Mesendoderm (in vitro differentiated cells): Measurements from ENCODE around the gene DDX23.
A peak's percentile ranks its signal among the peaks of the same experiment; 100 is the strongest.

ENCODE experiments used
- DNase-seq: peaks from one replicate; pipeline ENCODE4 v3.0.0; 2013
- H2AK5ac ChIP-seq: 2 replicates; pipeline ENCODE4 v1.6.1; 2013; ENCODE audit warnings: low read length, inconsistent platforms
- H2BK120ac ChIP-seq: 2 replicates; pipeline ENCODE4 v1.6.1; 2013; ENCODE audit warnings: low read depth, mild to moderate bottlenecking, low read length, moderate library complexity, mixed read lengths
- H2BK15ac ChIP-seq: replicated peaks from 2 replicates; pipeline ENCODE4 v1.6.1; 2013; ENCODE audit warnings: low read depth, mild to moderate bottlenecking, moderate library complexity
- H2BK5ac ChIP-seq: 2 replicates; pipeline ENCODE4 v1.6.1; 2013; ENCODE audit warnings: low read length, inconsistent platforms
- H3K18ac ChIP-seq: 2 replicates; pipeline ENCODE4 v1.6.1; 2013; ENCODE audit warnings: mild to moderate bottlenecking, low read length, mixed read lengths
- H3K23ac ChIP-seq: one replicate; pipeline ENCODE4 v1.6.1; 2013; ENCODE audit warnings: low read length
- H3K27ac ChIP-seq: 2 replicates; pipeline ENCODE4 v1.5.1; 2013; ENCODE audit warnings: low read depth, mild to moderate bottlenecking, inconsistent platforms, low read length, moderate library complexity
- H3K27me3 ChIP-seq: 2 replicates; pipeline ENCODE4 v1.6.1; 2013; ENCODE audit warnings: low read length, control low read depth, mild to moderate bottlenecking, inconsistent platforms; ENCODE audit not compliant: insufficient read depth, poor library complexity
- H3K36me3 ChIP-seq: 2 replicates; pipeline ENCODE4 v1.6.1; 2013; ENCODE audit warnings: low read length, inconsistent platforms; ENCODE audit not compliant: control insufficient read depth, insufficient read depth
- H3K4ac ChIP-seq: one replicate; pipeline ENCODE4 v1.6.1; 2013; ENCODE audit warnings: low read depth, mild to moderate bottlenecking, low read length, moderate library complexity
- H3K4me1 ChIP-seq: 2 replicates; pipeline ENCODE4 v1.6.1; 2013; ENCODE audit warnings: low read depth, low read length, inconsistent platforms; ENCODE audit not compliant: control insufficient read depth
- H3K4me2 ChIP-seq: 2 replicates; pipeline ENCODE4 v1.6.1; 2013; ENCODE audit warnings: low read length
- H3K4me3 ChIP-seq: 2 replicates; pipeline ENCODE4 v1.5.1; 2013; ENCODE audit warnings: mild to moderate bottlenecking, low read length
- H3K56ac ChIP-seq: one replicate; pipeline ENCODE4 v1.6.1; 2013; ENCODE audit warnings: low read length
- H3K79me1 ChIP-seq: 2 replicates; pipeline ENCODE4 v1.6.1; 2013; ENCODE audit warnings: low read length, inconsistent platforms
- H3K79me2 ChIP-seq: 2 replicates; pipeline ENCODE4 v1.6.1; 2013; ENCODE audit warnings: mild to moderate bottlenecking, low read length; ENCODE audit not compliant: control insufficient read depth, insufficient read depth
- H3K9ac ChIP-seq: 2 replicates; pipeline ENCODE4 v1.6.1; 2013; ENCODE audit warnings: low read length, inconsistent platforms
- H4K5ac ChIP-seq: one replicate; pipeline ENCODE4 v1.6.1; 2013; ENCODE audit warnings: low read length
- H4K8ac ChIP-seq: one replicate; pipeline ENCODE4 v1.6.1; 2013; ENCODE audit warnings: low read depth, mild to moderate bottlenecking, control low read depth, low read length, moderate library complexity
- WGBS: extraction: QIAGEN DNeasy Blood & Tissue Kit; methylation state at CpG from one replicate; pipeline ENCODE4 v1.1.7; 2013; ENCODE audit warnings: low lambda C conversion rate, missing lambda C conversion rate; ENCODE audit not compliant: insufficient coverage; ENCODE audit errors: extremely low coverage; 5-methylcytosine and 5-hydroxymethylcytosine counted together

Gene DDX23

DNA sequence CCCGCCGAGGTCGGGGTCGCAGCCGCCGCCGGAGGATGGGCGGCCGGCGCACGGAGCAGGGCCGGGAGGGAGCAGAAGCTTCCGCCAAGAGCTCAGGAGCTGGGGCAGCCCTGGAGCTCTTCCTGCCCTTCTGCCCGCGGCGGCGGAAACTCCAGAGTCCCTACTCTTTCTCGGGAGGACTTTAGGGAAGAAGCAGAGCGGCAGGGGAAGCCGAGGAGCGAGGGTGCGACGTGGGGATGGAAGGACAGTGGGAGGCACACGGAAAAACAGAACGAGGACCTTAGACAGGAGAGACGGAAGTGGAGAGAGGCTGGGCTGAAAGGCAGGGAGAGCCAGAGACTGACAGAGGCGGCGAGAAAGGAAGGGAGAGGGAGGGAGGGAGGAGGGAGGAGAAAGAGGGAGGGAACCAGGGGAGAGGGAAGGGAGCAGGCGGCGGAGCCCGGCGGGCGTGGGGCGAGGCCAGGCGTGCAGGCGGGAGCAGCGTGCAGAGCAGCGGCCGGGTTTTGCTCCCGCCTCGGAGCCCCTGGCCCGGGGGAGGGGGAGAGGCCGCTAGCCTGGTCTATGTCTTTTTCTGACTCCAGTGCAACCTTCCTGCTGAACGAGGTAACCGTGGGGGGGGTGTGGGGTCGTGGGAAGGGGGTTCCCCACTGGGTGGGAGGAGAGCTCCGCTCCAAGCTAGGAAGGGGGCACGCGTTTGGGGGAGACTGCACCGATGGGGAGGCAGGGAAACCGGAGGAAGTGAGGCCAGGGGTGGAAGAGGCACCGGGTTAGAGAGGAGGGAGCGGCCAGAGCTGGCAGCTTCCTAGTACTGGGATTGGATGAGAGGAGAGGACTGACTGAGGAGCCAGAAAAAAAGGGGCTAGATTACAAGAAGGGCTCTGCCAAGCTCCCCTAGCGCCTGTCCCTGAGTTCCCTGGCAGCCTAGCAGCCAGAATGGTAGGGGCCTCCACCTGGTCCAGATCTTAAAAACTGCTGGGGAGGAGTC, 36.5 kb downstream of the DDX23 start:
- Histone ChIP-seq H4K5ac (no peak overlapping the region), H3K18ac (peak overlapping the region; percentile 12), H2AK5ac (no peak overlapping the region), H2BK120ac (no peak overlapping the region), H3K79me2 (no peaks in the 10 kb centered on the region), H3K4me1 (peaks cover 5% of the 10 kb centered on the region), H2BK5ac (peak overlapping the region; percentile 82), H4K8ac (no peak overlapping the region), H3K23ac (peak overlapping the region; percentile 76), H3K4ac (no peak overlapping the region), H3K4me3 (peak overlapping the region; percentile 90), H3K36me3 (no peaks in the 10 kb centered on the region), H3K79me1 (no peaks in the 10 kb centered on the region), H3K4me2 (peak overlapping the region; percentile 97), H3K56ac (peak overlapping the region; percentile 99), H2BK15ac (no peak overlapping the region), H3K27ac (no peak overlapping the region), H3K9ac (peak overlapping the region; percentile 95), H3K27me3 (peaks cover 16% of the 10 kb centered on the region)
- peak; percentile 91 for DNase-seq
- WGBS: no CpG with 5 or more reads among the region's 54 CpGs

- Histone ChIP-seq H3K27me3 (peaks cover 16% of the 10 kb centered on the region), H3K18ac (peak overlapping the region; percentile 13), H3K9ac (peak overlapping the region; percentile 95), H2BK5ac (no peak overlapping the region), H3K4me1 (peaks cover 5% of the 10 kb centered on the region), H4K5ac (no peak overlapping the region), H3K79me1 (no peaks in the 10 kb centered on the region), H3K23ac (peak overlapping the region; percentile 76), H3K36me3 (no peaks in the 10 kb centered on the region), H3K27ac (no peak overlapping the region), H2AK5ac (no peak overlapping the region), H3K79me2 (no peaks in the 10 kb centered on the region), H2BK15ac (no peak overlapping the region), H2BK120ac (no peak overlapping the region), H3K4me2 (peak overlapping the region; percentile 97), H3K4me3 (peak overlapping the region; percentile 90), H4K8ac (no peak overlapping the region), H3K56ac (peak overlapping the region; percentile 99), H3K4ac (no peak overlapping the region)
- no CpG with 5 or more reads among the region's 70 CpGs for WGBS
- DNase-seq: peak; percentile 64
These were observed 37.5 kb downstream of the DDX23 start for GRCh38 chr12:48814262-48815125.

DNA sequence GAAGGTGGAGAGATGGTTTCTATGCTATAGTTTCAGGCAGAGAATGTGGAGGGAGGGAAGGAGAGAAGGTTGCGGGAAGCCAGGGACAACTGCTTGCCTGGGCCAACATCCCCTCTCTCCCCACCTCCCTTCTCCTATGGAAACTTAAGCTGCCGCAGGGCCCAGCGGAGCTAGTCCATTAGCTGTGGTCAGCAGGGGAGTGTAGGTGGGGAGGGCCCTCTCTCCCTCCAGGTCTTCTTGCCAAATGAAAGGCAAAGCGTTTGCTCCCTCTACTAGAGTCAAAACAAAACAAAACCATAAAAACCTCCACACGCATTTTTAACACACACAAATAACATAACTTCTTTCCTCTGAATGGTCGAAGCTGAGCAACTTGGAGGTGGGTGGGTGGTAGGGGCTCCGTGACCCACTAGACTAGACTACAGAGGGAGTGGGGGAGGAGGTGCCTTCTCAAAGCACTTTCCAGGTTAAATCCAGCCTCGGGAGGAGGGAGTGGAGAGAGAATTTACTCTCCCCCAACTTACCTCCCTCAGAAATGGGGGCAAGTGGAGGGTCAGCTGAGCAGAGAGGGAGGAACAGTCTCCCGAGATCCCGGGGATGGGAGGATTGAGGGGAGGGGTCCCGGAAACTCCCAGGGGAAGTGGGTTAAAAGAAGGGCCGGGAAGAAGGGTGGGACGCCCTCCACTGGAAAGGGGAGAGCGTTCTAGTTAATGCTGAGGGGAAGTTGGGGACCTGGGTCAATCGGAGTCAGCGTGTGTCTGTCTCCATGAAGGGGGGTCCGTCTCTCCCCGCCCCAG, 38.3 kb downstream of the DDX23 start:
- no peak overlapping the region for H2BK5ac ChIP-seq
- H3K79me2 ChIP-seq: no peaks in the 10 kb centered on the region
- H3K23ac ChIP-seq: peak overlapping the region; percentile 6
- H3K4ac ChIP-seq: no peak overlapping the region
- H2BK120ac ChIP-seq: no peak overlapping the region
- no peak overlapping the region for H4K5ac ChIP-seq
- no peaks in the 10 kb centered on the region for H3K79me1 ChIP-seq
- no peak overlapping the region for H3K27ac ChIP-seq
- no peak overlapping the region for H2AK5ac ChIP-seq
- peak overlapping the region; percentile 99 for H3K56ac ChIP-seq
- no peaks in the 10 kb centered on the region for H3K4me1 ChIP-seq
- peak overlapping the region; percentile 85 for H3K4me2 ChIP-seq
- no CpG with 5 or more reads among the region's 18 CpGs for WGBS
- no peak overlapping the region for H2BK15ac ChIP-seq
- no peak overlapping the region for H4K8ac ChIP-seq
- H3K9ac ChIP-seq: peak overlapping the region; percentile 95
- H3K18ac ChIP-seq: no peak overlapping the region
- peaks cover 16% of the 10 kb centered on the region for H3K27me3 ChIP-seq
- peak overlapping the region; percentile 67 for H3K4me3 ChIP-seq
- H3K36me3 ChIP-seq: no peaks in the 10 kb centered on the region
- DNase-seq: peak; percentile 91

DNA sequence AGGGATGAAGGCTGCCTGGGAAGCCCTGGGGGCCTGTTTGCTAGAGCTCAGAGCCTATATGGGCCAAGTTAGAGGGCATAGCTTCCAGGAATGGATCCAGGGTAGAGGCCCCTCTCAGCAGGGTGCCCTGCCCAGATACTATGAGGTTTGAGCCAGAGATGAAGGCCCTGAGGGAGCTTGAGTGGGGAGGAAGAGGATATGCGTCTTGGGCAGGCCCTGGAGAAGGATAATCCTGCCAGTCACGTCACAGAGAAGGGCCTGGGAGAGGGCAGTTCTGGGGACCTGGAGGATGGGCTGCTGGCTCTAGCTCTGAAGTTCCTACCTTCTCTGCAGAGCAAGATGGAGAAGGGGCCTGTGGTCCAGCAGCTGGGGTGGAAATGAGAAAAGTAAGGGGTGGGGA, 39.6 kb downstream of the DDX23 start:
- Histone ChIP-seq H3K79me2 (no peaks in the 10 kb centered on the region), H3K79me1 (no peaks in the 10 kb centered on the region), H3K18ac (no peak overlapping the region), H3K4me2 (no peak overlapping the region), H3K4me1 (no peaks in the 10 kb centered on the region), H3K4ac (no peak overlapping the region), H2AK5ac (no peak overlapping the region), H2BK120ac (no peak overlapping the region), H3K27ac (no peak overlapping the region), H3K27me3 (peaks cover 12% of the 10 kb centered on the region), H2BK15ac (no peak overlapping the region), H3K4me3 (no peak overlapping the region), H4K8ac (no peak overlapping the region), H4K5ac (no peak overlapping the region), H3K36me3 (no peaks in the 10 kb centered on the region), H3K23ac (no peak overlapping the region), H3K9ac (no peak overlapping the region), H3K56ac (peak overlapping the region; percentile 34), H2BK5ac (no peak overlapping the region)
- WGBS: no CpG with 5 or more reads among the region's 2 CpGs
- DNase-seq: no peak

GRCh38 chr12:48811437-48812090, 40.4 kb downstream of the DDX23 start:
- no CpG with 5 or more reads among the region's 5 CpGs for WGBS
- DNase-seq: no peak
- H3K27ac ChIP-seq: no peak overlapping the region

More at GRCh38 chr12:48811437-48812090, 40.4 kb downstream of the DDX23 start:
- Histone ChIP-seq H2BK5ac (no peak overlapping the region), H3K9ac (no peak overlapping the region), H3K23ac (no peak overlapping the region), H2BK120ac (no peak overlapping the region), H4K8ac (no peak overlapping the region), H3K4me1 (no peaks in the 10 kb centered on the region), H3K18ac (no peak overlapping the region), H2BK15ac (no peak overlapping the region), H2AK5ac (no peak overlapping the region), H3K36me3 (no peaks in the 10 kb centered on the region), H4K5ac (no peak overlapping the region), H3K79me1 (no peaks in the 10 kb centered on the region), H3K4me3 (no peak overlapping the region), H3K27me3 (peaks cover 4% of the 10 kb centered on the region), H3K4ac (no peak overlapping the region), H3K4me2 (no peak overlapping the region), H3K56ac (peak overlapping the region; percentile 27), H3K79me2 (no peaks in the 10 kb centered on the region)
